ENCODE measurements around the gene ELP4.

The ELP4 gene

GRCh38 chr11:31803813-31804311 is 294.3 kb downstream of the ELP4 start:
- in situ Hi-C loops (cut with MboI; ENCODE audit: low pct_unique_long_range_greater_than_20kb, low sequenced_read_pairs) = no loop called here
- DNase-seq = no peak

GRCh38 chr11:31804312-31805036 is 294.9 kb downstream of the ELP4 start:
- no peak for DNase-seq
- in situ Hi-C loops (cut with MboI; ENCODE audit: low pct_unique_long_range_greater_than_20kb, low sequenced_read_pairs) = no loop called here

- no peak for DNase-seq
- in situ Hi-C loops (cut with MboI; ENCODE audit: low pct_unique_long_range_greater_than_20kb, low sequenced_read_pairs) = no loop called here
Observed at GRCh38 chr11:31805037-31805628, 295.6 kb downstream of the ELP4 start.

- no peak for DNase-seq
Observed at GRCh38 chr11:31805629-31806185, 296.1 kb downstream of the ELP4 start.

GRCh38 chr11:31806186-31806927 is 296.8 kb downstream of the ELP4 start:
- in situ Hi-C loops (cut with MboI; ENCODE audit: low pct_unique_long_range_greater_than_20kb, low sequenced_read_pairs) = no loop called here
- DNase-seq = no peak

More at GRCh38 chr11:31805629-31806185, 296.1 kb downstream of the ELP4 start:
- in situ Hi-C loops (cut with MboI; ENCODE audit: low pct_unique_long_range_greater_than_20kb, low sequenced_read_pairs) = no loop called here

- in situ Hi-C loops (cut with MboI; ENCODE audit: low pct_unique_long_range_greater_than_20kb, low sequenced_read_pairs) = no loop called here
- DNase-seq = no peak
Observed at GRCh38 chr11:31806928-31807798, 297.6 kb downstream of the ELP4 start.

- in situ Hi-C loops (cut with MboI; ENCODE audit: low pct_unique_long_range_greater_than_20kb, low sequenced_read_pairs) = no loop called here
- peak; percentile 15 for DNase-seq
Observed at GRCh38 chr11:31807799-31808667, 298.5 kb downstream of the ELP4 start.

GRCh38 chr11:31808721-31809540 is 299.4 kb downstream of the ELP4 start:
- in situ Hi-C loops (cut with MboI; ENCODE audit: low pct_unique_long_range_greater_than_20kb, low sequenced_read_pairs) = no loop called here
- DNase-seq = peak; percentile 44

GRCh38 chr11:31809541-31809856 is 299.9 kb downstream of the ELP4 start:
- in situ Hi-C loops (cut with MboI; ENCODE audit: low pct_unique_long_range_greater_than_20kb, low sequenced_read_pairs) = no loop called here
- DNase-seq = no peak

- DNase-seq = peak; percentile 57
Observed at GRCh38 chr11:31809857-31810778, 300.6 kb downstream of the ELP4 start.

GRCh38 chr11:31810779-31811647 is 301.4 kb downstream of the ELP4 start, which contains the start of gene PAX6:
Gene PAX6, minus strand, starts transcription at chr11:31811322. Its CDS starts 4,911 bp downstream, at chr11:31806411.
- in situ Hi-C loops (cut with MboI; ENCODE audit: low pct_unique_long_range_greater_than_20kb, low sequenced_read_pairs) = no loop called here
- peak; percentile 100 for DNase-seq

More at GRCh38 chr11:31809857-31810778, 300.6 kb downstream of the ELP4 start:
- in situ Hi-C loops (cut with MboI; ENCODE audit: low pct_unique_long_range_greater_than_20kb, low sequenced_read_pairs) = no loop called here

- no peak for DNase-seq
Observed at GRCh38 chr11:31812383-31813381, 303.1 kb downstream of the ELP4 start.

GRCh38 chr11:31813391-31814175 is 304.0 kb downstream of the ELP4 start:
- in situ Hi-C loops (cut with MboI; ENCODE audit: low pct_unique_long_range_greater_than_20kb, low sequenced_read_pairs) = no loop called here

More at GRCh38 chr11:31812383-31813381, 303.1 kb downstream of the ELP4 start:
- in situ Hi-C loops (cut with MboI; ENCODE audit: low pct_unique_long_range_greater_than_20kb, low sequenced_read_pairs) = no loop called here

More at GRCh38 chr11:31813391-31814175, 304.0 kb downstream of the ELP4 start:
- no peak for DNase-seq

Data from KBM-7 (cell line).